Ramos (cell line): Measurements from ENCODE around the gene ASMTL.

Source experiments
- in situ Hi-C: fragments of 300-500 bp; cut with MboI; formaldehyde crosslinking; loops from one replicate; pipeline ENCODE4 v1.14.3; 2022; ENCODE audit warnings: low sequenced_read_pairs; ENCODE audit not compliant: unreplicated experiment

ASMTL gene

GRCh38 chrX:1359477-1359873 lies 93.2 kb downstream of the ASMTL start:
- in situ Hi-C loops: no loop called here

GRCh38 chrX:1358793-1359476 lies 93.8 kb downstream of the ASMTL start:
- in situ Hi-C loops: no loop called here

- in situ Hi-C loops: no loop called here
Observed at GRCh38 chrX:1357993-1358392, 94.7 kb downstream of the ASMTL start.

- in situ Hi-C loops: no loop called here
Observed at GRCh38 chrX:1355131-1356046, 97.3 kb downstream of the ASMTL start.

- in situ Hi-C loops: no loop called here
Observed at GRCh38 chrX:1354036-1355019, 98.4 kb downstream of the ASMTL start.
